Sigmoid colon (tissue), 4 donors: ENCODE measurements around the gene GDF11.

Source experiments
- EP300 ChIP-seq, 4 donors: sonication (generic); formaldehyde crosslinking; IDR thresholded peaks; one replicate each; pipeline ENCODE4 v1.6.1; 2017; ENCODE audit warnings: antibody characterized with exemption in 4 of 4
- POLR2A ChIP-seq, 2 donors: fragments of 450-650 bp; IDR thresholded peaks; one replicate each; pipeline ENCODE4 v1.6.1; 2016; ENCODE audit warnings: antibody characterized with exemption in 2 of 2, mild to moderate bottlenecking in 2 of 2, moderate library complexity in 2 of 2
- POLR2AphosphoS5 ChIP-seq, 4 donors: sonication (generic); formaldehyde crosslinking; IDR thresholded peaks; one replicate each; pipeline ENCODE4 v1.6.1; 2017; ENCODE audit warnings: antibody characterized with exemption in 4 of 4
- TF ChIP-seq, protein P1 (sequence below), 4 experiments: fragments of 450-650 bp in 3 of 4; fragments of 200-600 bp in 1 of 4; IDR thresholded peaks; one replicate each; pipeline ENCODE4 v1.5.1; 2016 to 2019; ENCODE audit warnings: antibody characterized with exemption in 4 of 4, mild to moderate bottlenecking in 3 of 4, moderate library complexity in 2 of 4

DNA sequence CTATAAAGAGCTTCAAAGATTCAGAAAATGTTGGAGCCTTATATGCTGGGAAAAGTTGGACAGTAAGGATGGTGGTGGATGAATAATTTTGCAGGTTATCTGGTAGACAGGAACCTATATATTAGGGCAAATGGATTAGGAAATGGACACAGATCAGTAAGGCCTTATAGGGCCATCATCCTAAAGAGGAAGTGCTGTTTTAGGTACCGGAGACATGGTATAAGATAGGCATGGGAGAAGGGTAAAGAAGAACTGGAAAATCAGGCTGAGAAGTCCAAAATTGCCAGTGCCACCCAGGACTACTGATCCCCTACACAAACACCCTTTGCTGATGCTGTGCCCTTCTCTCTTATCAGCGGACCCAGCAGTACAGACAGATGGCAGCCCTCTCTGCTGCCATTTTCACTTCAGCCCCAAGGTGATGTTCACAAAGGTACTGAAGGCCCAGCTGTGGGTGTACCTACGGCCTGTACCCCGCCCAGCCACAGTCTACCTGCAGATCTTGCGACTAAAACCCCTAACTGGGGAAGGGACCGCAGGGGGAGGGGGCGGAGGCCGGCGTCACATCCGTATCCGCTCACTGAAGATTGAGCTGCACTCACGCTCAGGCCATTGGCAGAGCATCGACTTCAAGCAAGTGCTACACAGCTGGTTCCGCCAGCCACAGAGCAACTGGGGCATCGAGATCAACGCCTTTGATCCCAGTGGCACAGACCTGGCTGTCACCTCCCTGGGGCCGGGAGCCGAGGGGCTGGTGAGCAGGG lies 5.5 kb downstream of the GDF11 start:
- TF ChIP-seq, protein P1, sequence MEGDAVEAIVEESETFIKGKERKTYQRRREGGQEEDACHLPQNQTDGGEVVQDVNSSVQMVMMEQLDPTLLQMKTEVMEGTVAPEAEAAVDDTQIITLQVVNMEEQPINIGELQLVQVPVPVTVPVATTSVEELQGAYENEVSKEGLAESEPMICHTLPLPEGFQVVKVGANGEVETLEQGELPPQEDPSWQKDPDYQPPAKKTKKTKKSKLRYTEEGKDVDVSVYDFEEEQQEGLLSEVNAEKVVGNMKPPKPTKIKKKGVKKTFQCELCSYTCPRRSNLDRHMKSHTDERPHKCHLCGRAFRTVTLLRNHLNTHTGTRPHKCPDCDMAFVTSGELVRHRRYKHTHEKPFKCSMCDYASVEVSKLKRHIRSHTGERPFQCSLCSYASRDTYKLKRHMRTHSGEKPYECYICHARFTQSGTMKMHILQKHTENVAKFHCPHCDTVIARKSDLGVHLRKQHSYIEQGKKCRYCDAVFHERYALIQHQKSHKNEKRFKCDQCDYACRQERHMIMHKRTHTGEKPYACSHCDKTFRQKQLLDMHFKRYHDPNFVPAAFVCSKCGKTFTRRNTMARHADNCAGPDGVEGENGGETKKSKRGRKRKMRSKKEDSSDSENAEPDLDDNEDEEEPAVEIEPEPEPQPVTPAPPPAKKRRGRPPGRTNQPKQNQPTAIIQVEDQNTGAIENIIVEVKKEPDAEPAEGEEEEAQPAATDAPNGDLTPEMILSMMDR (IDR thresholded peaks at IDR 0.05): no peak
- TF ChIP-seq POLR2A (IDR thresholded peaks at IDR 0.05) (no peak), POLR2AphosphoS5 (IDR thresholded peaks at IDR 0.05) (no peak), EP300 (IDR thresholded peaks at IDR 0.05) (no peak)
